Caco-2 (cell line): ENCODE measurements around the gene GSS. TPM values are rescaled to one million over a fixed set of nuclear protein-coding genes. Genes with fewer than 3 reads are reported as not detected.

Source experiments
- BruUV-seq: library from RNA; stranded (reverse); fragments of 400-500 nt; replicated peaks from 2 replicates; lab custom pipeline; 2021; lab: Mats Ljungman, UMichigan
- CTCF ChIA-PET: fragments of 300-600 bp; sonication (Branson Sonifier 250); formaldehyde crosslinking; loops from one replicate; lab custom pipeline; 2022; ENCODE audit warnings: antibody characterized with exemption; lab: Charles Lee
- POLR2A ChIA-PET: fragments of 300-600 bp; sonication (Branson Sonifier 250); formaldehyde crosslinking; loops from one replicate; lab custom pipeline; 2022; ENCODE audit warnings: antibody characterized with exemption; lab: Charles Lee
- DNase-seq, 2 experiments: peaks; one replicate each; pipeline versions ENCODE4 v3.0.0 to v3.0.0-alpha.2; 2020 to 2022
- H3K27me3 ChIP-seq: replicated peaks from 2 replicates; pipeline ENCODE4 v1.6.0; 2011; ENCODE audit warnings: low read length; ENCODE audit not compliant: control insufficient read depth, insufficient read depth
- H3K36me3 ChIP-seq: 2 replicates; pipeline ENCODE4 v1.5.1; 2011; ENCODE audit warnings: low read length; ENCODE audit not compliant: control insufficient read depth, insufficient read depth
- H3K4me1 ChIP-seq: fragments of 250-450 bp; sonication (Bioruptor Pico); 2 replicates; pipeline ENCODE4 v1.5.1; 2020; ENCODE audit warnings: mild to moderate bottlenecking
- H3K4me3 ChIP-seq: 2 replicates; pipeline ENCODE4 v1.5.1; 2011; ENCODE audit warnings: low read depth, mild to moderate bottlenecking, control low read depth, low read length
- H3K9me3 ChIP-seq: fragments of 250-450 bp; sonication (Bioruptor Pico); 2 replicates; pipeline ENCODE4 v1.5.1; 2020; ENCODE audit warnings: mild to moderate bottlenecking, moderate library complexity
- H3K27ac Mint-ChIP-seq: one replicate; pipeline ENCODE4 v1.8.0; 2022; ENCODE audit warnings: mixed read lengths; ENCODE audit not compliant: unreplicated experiment
- H3K27me3 Mint-ChIP-seq: one replicate; pipeline ENCODE4 v1.8.0; 2022; ENCODE audit warnings: mixed read lengths; ENCODE audit not compliant: insufficient read depth, unreplicated experiment
- H3K36me3 Mint-ChIP-seq: one replicate; pipeline ENCODE4 v1.8.0; 2022; ENCODE audit warnings: mild to moderate bottlenecking, mixed read lengths; ENCODE audit not compliant: insufficient read depth, unreplicated experiment
- H3K4me1 Mint-ChIP-seq: one replicate; pipeline ENCODE4 v1.8.0; 2022; ENCODE audit warnings: low read depth, mixed read lengths; ENCODE audit not compliant: unreplicated experiment
- H3K4me3 Mint-ChIP-seq: one replicate; pipeline ENCODE4 v1.8.0; 2022; ENCODE audit warnings: mild to moderate bottlenecking, moderate library complexity, mixed read lengths; ENCODE audit not compliant: unreplicated experiment
- H3K9me3 Mint-ChIP-seq: one replicate; pipeline ENCODE4 v1.8.0; 2022; ENCODE audit warnings: mixed read lengths; ENCODE audit not compliant: unreplicated experiment
- CTCF ChIP-seq, 2 experiments: fragments of 200-600 bp in 1 of 2; IDR thresholded peaks; 1 replicate in 1 of 2; 2 replicates in 1 of 2; pipeline versions ENCODE4 v1.5.1 to v1.8.0; 2011 to 2022; ENCODE audit warnings: antibody characterized with exemption in 1 of 2, control low read depth in 1 of 2, inconsistent platforms in 1 of 2, low read depth in 1 of 2, low read length in 1 of 2, mild to moderate bottlenecking in 1 of 2, moderate library complexity in 1 of 2; ENCODE audit not compliant: insufficient read depth in 1 of 2, severe bottlenecking in 1 of 2, unreplicated experiment in 1 of 2
- intact Hi-C: fragments of 100-400 bp; cut with micrococcal nuclease; formaldehyde crosslinking; loops from one replicate; pipeline ENCODE4 v1.10.0; 2022; ENCODE audit not compliant: unreplicated experiment
- total RNA-seq: library from RNA; stranded (reverse); gene quantifications from 2 replicates; pipeline ENCODE4 v1.2.3, GENCODE V29; 2022

Gene GSS
- total RNA-seq, 1 experiment from 2014 or later: 138 TPM

GRCh38 chr20:34983089-34983820 lies 27.6 kb upstream of the GSS start:
- no peak overlapping the region for H3K27ac Mint-ChIP-seq
- Histone ChIP-seq H3K4me3 (no peak overlapping the region), H3K27me3 (no peaks in the 10 kb centered on the region; the same call in 1 of the 2 replicates), H3K4me1 (no peaks in the 10 kb centered on the region), H3K9me3 (no peaks in the 10 kb centered on the region), H3K36me3 (no peaks in the 10 kb centered on the region)
- no peak overlapping the region for H3K4me3 Mint-ChIP-seq
- H3K4me1 Mint-ChIP-seq: no peaks in the 10 kb centered on the region
- CTCF ChIA-PET: interaction anchor here (0.9 kb wide), 1 partner anchor 27 kb away, joined by 4 read pairs; the partner anchor contains the start of genes GSS and MYH7B
- H3K36me3 Mint-ChIP-seq: peaks cover 16% of the 10 kb centered on the region
- H3K27me3 Mint-ChIP-seq: no peaks in the 10 kb centered on the region
- no TSS peak for BruUV-seq
- TF ChIP-seq CTCF (IDR thresholded peaks at IDR 0.05; ENCODE audit: insufficient read depth in 1 of 2, low read depth in 1 of 2, low read length in 1 of 2, severe bottlenecking in 1 of 2, unreplicated experiment in 1 of 2): no peak
- no peak for DNase-seq
- intact Hi-C loops: no loop called here
- POLR2A ChIA-PET: no interaction called here
- H3K9me3 Mint-ChIP-seq: no peaks in the 10 kb centered on the region

- Mint-ChIP-seq H3K9me3 (no peaks in the 10 kb centered on the region), H3K27me3 (no peaks in the 10 kb centered on the region), H3K27ac (no peak overlapping the region), H3K4me1 (peaks cover 2% of the 10 kb centered on the region), H3K4me3 (no peak overlapping the region), H3K36me3 (peaks cover 9% of the 10 kb centered on the region)
- TF ChIP-seq CTCF (IDR thresholded peaks at IDR 0.05; ENCODE audit: insufficient read depth in 1 of 2, low read depth in 1 of 2, low read length in 1 of 2, severe bottlenecking in 1 of 2, unreplicated experiment in 1 of 2): no peak
- no peaks in the 10 kb centered on the region for H3K4me1 ChIP-seq
- BruUV-seq: no TSS peak
- no peaks in the 10 kb centered on the region for H3K36me3 ChIP-seq
- no peak overlapping the region for H3K4me3 ChIP-seq
- no peaks in the 10 kb centered on the region; the same call in 1 of the 2 replicates for H3K27me3 ChIP-seq
- H3K9me3 ChIP-seq: no peaks in the 10 kb centered on the region
- CTCF ChIA-PET: no interaction called here
- POLR2A ChIA-PET: no interaction called here
- intact Hi-C loops: no loop called here
- no peak for DNase-seq
Measured at GRCh38 chr20:34982270-34983088, 26.9 kb upstream of the GSS start.

- H3K4me1 ChIP-seq: peaks cover 5% of the 10 kb centered on the region
- H3K27me3 Mint-ChIP-seq: no peaks in the 10 kb centered on the region
- peaks cover 7% of the 10 kb centered on the region for H3K4me1 Mint-ChIP-seq
- H3K4me3 Mint-ChIP-seq: no peak overlapping the region
- H3K9me3 Mint-ChIP-seq: no peaks in the 10 kb centered on the region
- peaks cover 6% of the 10 kb centered on the region for H3K36me3 Mint-ChIP-seq
- POLR2A ChIA-PET: no interaction called here
- intact Hi-C loops: no loop called here
- no peaks in the 10 kb centered on the region for H3K27me3 ChIP-seq
- no peak overlapping the region for H3K27ac Mint-ChIP-seq
- CTCF ChIA-PET: interaction anchor here (0.6 to 1.0 kb wide), 2 partner anchors 90 to 105 kb away, joined by 3 to 8 read pairs; no protein-coding TSS in a partner anchor
- no peak overlapping the region for H3K4me3 ChIP-seq
- H3K36me3 ChIP-seq: no peaks in the 10 kb centered on the region
- no peaks in the 10 kb centered on the region for H3K9me3 ChIP-seq
- peak in 1 of 2 experiments; percentile 59 for DNase-seq
- BruUV-seq: no TSS peak
- TF ChIP-seq CTCF (IDR thresholded peaks at IDR 0.05; ENCODE audit: insufficient read depth in 1 of 2, low read depth in 1 of 2, low read length in 1 of 2, severe bottlenecking in 1 of 2, unreplicated experiment in 1 of 2): no peak
Measured at GRCh38 chr20:34980543-34981233, 25.1 kb upstream of the GSS start.
